AG04449 (cell line): ENCODE results near the gene CXXC1.

Source experiments
- CTCF ChIA-PET: fragments of 350-600 bp; formaldehyde crosslinking; extraction: SDS; loops from one replicate; lab custom pipeline; 2021; ENCODE audit warnings: antibody characterized with exemption; lab: Yijun Ruan, JAX
- POLR2A ChIA-PET: fragments of 400-600, 350-600 bp; formaldehyde crosslinking; extraction: SDS; loops from one replicate; lab custom pipeline; 2020; ENCODE audit warnings: antibody characterized with exemption, inconsistent platforms; lab: Yijun Ruan, JAX
- DNase-seq: peaks from one replicate; pipeline ENCODE4 v3.0.0-alpha.2; 2010; ENCODE audit warnings: low read depth, low spot score
- H3K4me3 ChIP-seq: 2 replicates; pipeline ENCODE4 v1.5.1; 2011; ENCODE audit warnings: low read depth, mild to moderate bottlenecking, control low read depth, low read length
- CTCF ChIP-seq: IDR thresholded peaks from one replicate; pipeline ENCODE4 v1.5.1; 2011; ENCODE audit warnings: mild to moderate bottlenecking, moderate library complexity, low read length, control low read depth, inconsistent platforms; ENCODE audit not compliant: insufficient read depth; ENCODE audit errors: missing control alignments

CXXC1 gene

GRCh38 chr18:50315100-50315871, 27.8 kb upstream of the CXXC1 start:
- POLR2A ChIA-PET = no interaction called here
- TF ChIP-seq CTCF = no peak

DNA sequence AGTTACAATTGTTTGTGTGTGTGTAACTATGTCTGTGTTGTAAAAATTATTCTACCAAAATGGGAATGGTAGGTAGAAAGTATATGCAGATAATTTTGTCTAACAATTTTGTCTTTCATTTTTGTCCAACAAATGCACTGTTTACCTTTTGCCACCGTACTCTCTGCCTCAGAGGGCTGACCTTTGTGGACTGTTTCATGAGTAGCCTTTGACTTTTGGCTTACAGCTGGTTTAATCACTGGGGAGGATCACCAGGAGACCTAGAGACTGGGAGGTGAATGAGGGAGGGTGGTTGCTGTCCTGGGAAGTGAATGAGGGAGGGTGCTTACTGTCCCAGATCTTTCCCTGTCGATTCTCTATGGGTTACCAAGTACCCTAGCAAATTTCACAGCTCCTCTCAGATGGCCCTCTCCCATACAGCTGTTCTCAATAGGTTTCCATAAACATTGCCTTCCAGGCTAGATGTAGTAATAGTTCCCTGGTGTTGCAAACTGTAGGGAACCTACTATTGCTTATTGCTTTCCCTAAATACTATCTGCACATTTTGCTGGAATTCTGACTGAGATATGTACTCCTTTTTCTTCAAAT, 26.5 kb upstream of the CXXC1 start:
- ChIA-PET CTCF (interaction anchor here (1.2 kb wide), 1 partner anchor 43 kb away, joined by 5 read pairs; no protein-coding TSS in a partner anchor), POLR2A (no interaction called here)
- H3K4me3 ChIP-seq = no peak overlapping the region
- no peak for TF ChIP-seq CTCF
- DNase-seq = no peak

More at GRCh38 chr18:50315100-50315871, 27.8 kb upstream of the CXXC1 start:
- DNase-seq = no peak
- CTCF ChIA-PET = interaction anchor here (0.6 kb wide), 1 partner anchor 10 kb away, joined by 3 read pairs; no protein-coding TSS in a partner anchor
- H3K4me3 ChIP-seq = no peak overlapping the region

GRCh38 chr18:50313031-50313607, 25.6 kb upstream of the CXXC1 start:
- DNase-seq = no peak
- TF ChIP-seq CTCF = no peak
- POLR2A ChIA-PET = no interaction called here
- CTCF ChIA-PET = no interaction called here
- H3K4me3 ChIP-seq = no peak overlapping the region

DNA sequence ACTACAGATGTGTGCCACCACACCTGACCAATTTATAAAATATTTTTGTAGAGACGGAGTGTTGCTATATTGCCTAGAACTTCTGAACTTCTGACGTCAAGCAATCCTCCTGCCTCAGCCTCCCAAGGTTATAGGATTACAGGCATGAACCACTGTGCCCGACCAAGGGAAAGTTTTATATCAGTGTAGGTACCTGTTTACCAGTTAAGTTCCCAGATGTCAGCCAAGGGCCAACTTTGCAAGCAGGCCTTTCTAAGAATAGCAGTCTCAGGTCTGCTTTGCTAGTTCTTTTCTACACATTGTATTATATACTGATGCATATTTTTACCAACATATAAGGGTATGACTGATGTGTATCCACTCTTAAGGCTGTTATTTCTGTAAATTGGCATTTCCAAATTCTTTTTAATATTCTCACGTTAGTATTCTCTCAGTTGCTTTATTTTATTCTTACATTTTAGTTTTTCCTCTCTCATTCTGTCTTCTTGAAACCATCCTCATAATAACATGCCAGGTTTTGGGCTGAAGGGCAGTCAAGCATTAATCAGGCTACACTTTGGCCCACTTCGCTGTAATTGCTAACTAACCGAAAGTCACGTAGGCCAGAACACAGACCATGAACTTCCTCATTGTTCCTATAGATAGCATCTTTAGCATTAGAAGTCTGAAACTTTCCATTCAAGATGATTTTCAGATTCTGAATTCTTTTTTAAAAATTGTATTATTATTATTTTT, 25.0 kb upstream of the CXXC1 start:
- ChIA-PET CTCF (no interaction called here), POLR2A (no interaction called here)
- TF ChIP-seq CTCF = no peak
- no peak overlapping the region for H3K4me3 ChIP-seq
- DNase-seq = no peak

DNA sequence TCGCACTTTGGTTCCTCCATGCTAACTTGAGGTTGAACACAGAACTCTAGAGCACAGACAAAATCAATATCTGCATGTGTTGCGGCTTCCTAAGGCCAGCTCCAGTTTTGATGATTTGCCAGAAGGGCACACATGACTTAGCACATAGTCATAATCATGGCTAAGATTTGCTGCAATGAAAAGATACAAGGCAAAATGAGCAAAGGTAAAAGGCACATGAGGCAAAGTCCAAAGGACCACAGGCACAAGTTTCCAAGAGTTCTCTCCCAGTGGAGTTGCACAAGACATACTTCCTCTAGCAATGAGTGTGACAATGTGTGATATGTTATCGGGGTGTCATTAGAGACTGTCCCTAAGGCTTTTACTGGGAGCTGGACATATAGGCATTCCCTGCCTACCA, 24.2 kb upstream of the CXXC1 start:
- CTCF ChIA-PET = no interaction called here
- no peak for TF ChIP-seq CTCF
- POLR2A ChIA-PET = no interaction called here
- no peak overlapping the region for H3K4me3 ChIP-seq
- DNase-seq = no peak
